IMR-90 (cell line): ENCODE data around the gene ABTB2. TPM values are rescaled to one million over a fixed set of nuclear protein-coding genes. Genes with fewer than 3 reads are reported as not detected.

Source experiments
- ATAC-seq: fragments of 200-7000 bp; cut with Tn5 transposase; 2 replicates; pipeline ENCODE4 v1.9.1; 2020; ENCODE audit warnings: low read depth, mild to moderate bottlenecking, moderate library complexity
- BruUV-seq: library from RNA; stranded (reverse); fragments of 400-500 nt; replicated peaks from 2 replicates; lab custom pipeline; 2021; lab: Mats Ljungman, UMichigan
- CTCF ChIA-PET: fragments of 300-600 bp; formaldehyde crosslinking; extraction: SDS; loops from one replicate; lab custom pipeline; 2021; ENCODE audit warnings: antibody characterized with exemption; lab: Yijun Ruan, JAX
- POLR2A ChIA-PET: fragments of 300-600 bp; sonication (Branson Sonifier 250); formaldehyde crosslinking; loops from one replicate; lab custom pipeline; 2022; ENCODE audit warnings: antibody characterized with exemption; ENCODE audit not compliant: unreplicated experiment; lab: Charles Lee
- DNase-seq: peaks from one replicate; pipeline ENCODE4 v3.0.0; 2013
- H2AFZ ChIP-seq: replicated peaks from 2 replicates; pipeline ENCODE3; 2013; ENCODE audit warnings: low read length, mild to moderate bottlenecking; ENCODE audit not compliant: poor library complexity
- H2AK5ac ChIP-seq: 2 replicates; pipeline ENCODE4 v1.6.1; 2013; ENCODE audit warnings: low read depth, low read length, inconsistent platforms
- H2AK9ac ChIP-seq: replicated peaks from 2 replicates; pipeline ENCODE3; 2013; ENCODE audit warnings: mild to moderate bottlenecking, low read depth, low read length, moderate library complexity; ENCODE audit not compliant: poor library complexity
- H2BK120ac ChIP-seq: 2 replicates; pipeline ENCODE4 v1.6.1; 2013; ENCODE audit warnings: low read depth, low read length, inconsistent platforms
- H2BK15ac ChIP-seq: 3 replicates; pipeline ENCODE4 v1.6.1; 2013; ENCODE audit warnings: low read depth, low read length, inconsistent platforms
- H2BK20ac ChIP-seq: 2 replicates; pipeline ENCODE4 v1.6.1; 2013; ENCODE audit warnings: low read depth, mild to moderate bottlenecking, inconsistent platforms, low read length, moderate library complexity
- H2BK5ac ChIP-seq: 2 replicates; pipeline ENCODE4 v1.6.1; 2013; ENCODE audit warnings: mild to moderate bottlenecking, low read depth, low read length, inconsistent platforms; ENCODE audit not compliant: poor library complexity, severe bottlenecking
- H3K14ac ChIP-seq: replicated peaks from 2 replicates; pipeline ENCODE4 v1.6.1; 2013; ENCODE audit warnings: low read depth, low read length, inconsistent platforms
- H3K18ac ChIP-seq: 2 replicates; pipeline ENCODE4 v1.6.1; 2013; ENCODE audit warnings: low read depth, low read length, control low read depth
- H3K23ac ChIP-seq: 2 replicates; pipeline ENCODE4 v1.6.1; 2013; ENCODE audit warnings: low read depth, low read length, inconsistent platforms
- H3K27ac ChIP-seq: 2 replicates; pipeline ENCODE4 v1.5.1; 2013; ENCODE audit warnings: mild to moderate bottlenecking, control low read depth, low read length; ENCODE audit not compliant: insufficient read depth
- H3K27me3 ChIP-seq: 2 replicates; pipeline ENCODE4 v1.6.1; 2013; ENCODE audit warnings: low read length; ENCODE audit not compliant: control insufficient read depth, insufficient read depth
- H3K36me3 ChIP-seq: 2 replicates; pipeline ENCODE4 v1.6.1; 2013; ENCODE audit warnings: low read length, mixed read lengths; ENCODE audit not compliant: control insufficient read depth, insufficient read depth
- H3K4ac ChIP-seq: 2 replicates; pipeline ENCODE4 v1.6.1; 2013; ENCODE audit warnings: low read depth, low read length, inconsistent platforms
- H3K4me1 ChIP-seq: 2 replicates; pipeline ENCODE4 v1.6.1; 2013; ENCODE audit warnings: low read length, mixed read lengths; ENCODE audit not compliant: control insufficient read depth, insufficient read depth
- H3K4me2 ChIP-seq: 2 replicates; pipeline ENCODE4 v1.6.1; 2013; ENCODE audit warnings: low read depth, mild to moderate bottlenecking, control low read depth, low read length, moderate library complexity
- H3K4me3 ChIP-seq: 2 replicates; pipeline ENCODE4 v1.5.1; 2013; ENCODE audit warnings: low read depth, mild to moderate bottlenecking, control low read depth, low read length, moderate library complexity; ENCODE audit not compliant: insufficient read depth
- H3K56ac ChIP-seq: 2 replicates; pipeline ENCODE4 v1.6.1; 2013; ENCODE audit warnings: low read length, inconsistent platforms; ENCODE audit not compliant: insufficient read depth; ENCODE audit errors: extremely low read depth
- H3K79me1 ChIP-seq, 2 experiments: 2 replicates each; pipeline ENCODE4 v1.6.1; 2013; ENCODE audit warnings: low read length in 2 of 2, inconsistent platforms in 1 of 2, low read depth in 1 of 2
- H3K9ac ChIP-seq: 2 replicates; pipeline ENCODE4 v1.6.1; 2013; ENCODE audit warnings: low read depth, low read length, control low read depth
- H3K9me1 ChIP-seq: 2 replicates; pipeline ENCODE4 v1.6.1; 2013; ENCODE audit warnings: low read length, inconsistent platforms; ENCODE audit not compliant: insufficient read depth
- H3K9me3 ChIP-seq: 2 replicates; pipeline ENCODE4 v1.6.1; 2013; ENCODE audit warnings: low read length; ENCODE audit not compliant: control insufficient read depth, insufficient read depth
- H4K20me1 ChIP-seq: 2 replicates; pipeline ENCODE4 v1.6.1; 2013; ENCODE audit warnings: low read length, inconsistent platforms; ENCODE audit not compliant: insufficient read depth
- H4K5ac ChIP-seq: 2 replicates; pipeline ENCODE4 v1.6.1; 2013; ENCODE audit warnings: mild to moderate bottlenecking, low read depth, low read length, control low read depth
- H4K8ac ChIP-seq, 2 experiments: 2 replicates each; pipeline ENCODE4 v1.6.1; 2013; ENCODE audit warnings: low read depth in 2 of 2, low read length in 2 of 2, control low read depth in 1 of 2, inconsistent platforms in 1 of 2
- H4K91ac ChIP-seq: 2 replicates; pipeline ENCODE4 v1.6.1; 2013; ENCODE audit warnings: low read depth, low read length, inconsistent platforms; ENCODE audit not compliant: insufficient read depth
- MAFK ChIP-seq: IDR thresholded peaks from 2 replicates; pipeline ENCODE4 v1.6.1; 2012; ENCODE audit warnings: low read depth, low read length, improper control_type of control experiment
- MXI1 ChIP-seq: IDR thresholded peaks from 2 replicates; pipeline ENCODE4 v1.6.1; 2012; ENCODE audit warnings: low read depth, mild to moderate bottlenecking, low read length, moderate library complexity, borderline replicate concordance
- POLR2A ChIP-seq: IDR thresholded peaks from 2 replicates; pipeline ENCODE4 v1.6.1; 2012; ENCODE audit warnings: mild to moderate bottlenecking, low read depth, low read length
- RCOR1 ChIP-seq: IDR thresholded peaks from 2 replicates; pipeline ENCODE4 v1.6.1; 2012; ENCODE audit warnings: mild to moderate bottlenecking, low read length, improper control_type of control experiment; ENCODE audit not compliant: insufficient replicate concordance
- WGBS, 2 experiments: methylation state at CpG; one replicate each; pipeline versions ENCODE4 v1.1.5 to v1.1.7; 2013; ENCODE audit warnings: missing lambda C conversion rate in 2 of 2; ENCODE audit not compliant: insufficient read length in 1 of 2; ENCODE audit errors: extremely low coverage in 2 of 2; 5-methylcytosine and 5-hydroxymethylcytosine counted together
- dilution Hi-C: fragments of 300-500 bp; cut with HindIII; formaldehyde crosslinking; loops from one replicate; pipeline ENCODE4 v1.14.3; 2018; ENCODE audit warnings: low sequenced_read_pairs; ENCODE audit not compliant: unreplicated experiment
- in situ Hi-C: fragments of 300-500 bp; cut with MboI; formaldehyde crosslinking; loops from 3 replicates; pipeline ENCODE4 v1.14.3; 2019; ENCODE audit warnings: low sequenced_read_pairs, inconsistent platforms, mixed read lengths
- intact Hi-C: fragments of 100-400 bp; cut with micrococcal nuclease; formaldehyde crosslinking; loops from 2 replicates; pipeline ENCODE4 v1.10.0; 2022
- polyA plus RNA-seq, 3 experiments: library from polyadenylated mRNA; depleted of rRNA; stranded (reverse); fragments of >200 nt; gene quantifications; 2 replicates each; pipeline ENCODE4 v1.2.3, GENCODE V29; 2012; ENCODE audit warnings: low replicate concordance in 1 of 3
- total RNA-seq: library from RNA; depleted of rRNA; stranded (reverse); fragments of >200 nt; gene quantifications from 2 replicates; pipeline ENCODE4 v1.2.3, GENCODE V29; 2012
- TF ChIP-seq, protein P1 (sequence below): fragments of 150-350 bp; IDR thresholded peaks from 2 replicates; pipeline ENCODE4 v1.6.1; 2017; ENCODE audit warnings: mild to moderate bottlenecking, antibody characterized with exemption, low read length, low read depth

The ABTB2 gene
- total and polyA plus RNA-seq, 2 of the 4 experiments (the other 2 are of a cell fraction), result 0.18 to 2.0 TPM

DNA sequence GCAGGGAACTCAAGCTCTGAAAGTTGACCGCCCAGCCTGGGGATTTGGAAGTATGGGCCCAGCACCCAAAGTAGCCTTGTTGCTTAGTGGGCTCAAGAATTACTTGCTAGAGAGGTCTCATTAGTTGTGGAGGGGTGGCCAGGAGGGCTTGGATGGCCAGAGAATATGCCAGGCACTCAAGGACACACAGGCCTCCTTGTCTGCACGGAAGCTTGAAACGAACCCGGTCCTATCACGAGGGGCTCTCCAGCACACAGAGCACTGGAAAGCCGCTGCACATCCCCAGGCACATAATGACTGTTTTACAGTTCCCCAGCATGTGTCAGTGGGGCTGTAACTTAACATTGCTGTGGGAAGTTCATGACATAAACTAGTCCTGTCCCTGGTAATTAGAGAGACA is 196.4 kb downstream of the ABTB2 start:
- Histone ChIP-seq H3K4me2 (no peak overlapping the region), H3K4ac (no peak overlapping the region), H2AK5ac (no peak overlapping the region), H2BK120ac (no peak overlapping the region), H3K56ac (no peak overlapping the region), H2AFZ (no peak overlapping the region), H4K91ac (no peak overlapping the region), H3K27ac (no peak overlapping the region), H2BK15ac (no peak overlapping the region), H3K36me3 (0 out of 2 replicates have a peak, but pooled peaks cover 2% of the 10 kb centered on the region), H2BK5ac (no peak overlapping the region), H3K9ac (no peak overlapping the region), H3K27me3 (no peaks in the 10 kb centered on the region), H3K4me1 (no peaks in the 10 kb centered on the region), H3K23ac (no peak overlapping the region), H4K20me1 (no peaks in the 10 kb centered on the region; the same call in 1 of the 2 replicates), H3K18ac (no peak overlapping the region), H3K79me1 (no peaks in the 10 kb centered on the region), H3K4me3 (no peak overlapping the region), H4K8ac (no peak overlapping the region), H2BK20ac (no peak overlapping the region), H3K14ac (no peak overlapping the region), H3K9me1 (no peaks in the 10 kb centered on the region), H2AK9ac (no peak overlapping the region), H4K5ac (no peak overlapping the region), H3K9me3 (no peaks in the 10 kb centered on the region)
- 100% methylated on average over 1 of the region's 6 CpGs; no CpG with 5 or more reads in 1 of the 2 experiments for WGBS, 2 experiments
- in situ Hi-C loops (no loop called here), dilution Hi-C loops (no loop called here), intact Hi-C loops (no loop called here)
- ChIA-PET CTCF (no interaction called here), POLR2A (no interaction called here)
- BruUV-seq, result no TSS peak
- ATAC-seq (no peak), DNase-seq (no peak)
- TF ChIP-seq MXI1 (no peak), MAFK (no peak), RCOR1 (no peak), POLR2A (no peak)
- TF ChIP-seq, protein P1, sequence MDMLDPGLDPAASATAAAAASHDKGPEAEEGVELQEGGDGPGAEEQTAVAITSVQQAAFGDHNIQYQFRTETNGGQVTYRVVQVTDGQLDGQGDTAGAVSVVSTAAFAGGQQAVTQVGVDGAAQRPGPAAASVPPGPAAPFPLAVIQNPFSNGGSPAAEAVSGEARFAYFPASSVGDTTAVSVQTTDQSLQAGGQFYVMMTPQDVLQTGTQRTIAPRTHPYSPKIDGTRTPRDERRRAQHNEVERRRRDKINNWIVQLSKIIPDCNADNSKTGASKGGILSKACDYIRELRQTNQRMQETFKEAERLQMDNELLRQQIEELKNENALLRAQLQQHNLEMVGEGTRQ, result no peak
